ENCODE results near the gene DENND4B.

DENND4B gene

GRCh38 chr1:153882296-153882912 lies 64.1 kb downstream of the DENND4B start:
- no peak for DNase-seq (ENCODE audit: low read depth in 2 of 2)

DNA sequence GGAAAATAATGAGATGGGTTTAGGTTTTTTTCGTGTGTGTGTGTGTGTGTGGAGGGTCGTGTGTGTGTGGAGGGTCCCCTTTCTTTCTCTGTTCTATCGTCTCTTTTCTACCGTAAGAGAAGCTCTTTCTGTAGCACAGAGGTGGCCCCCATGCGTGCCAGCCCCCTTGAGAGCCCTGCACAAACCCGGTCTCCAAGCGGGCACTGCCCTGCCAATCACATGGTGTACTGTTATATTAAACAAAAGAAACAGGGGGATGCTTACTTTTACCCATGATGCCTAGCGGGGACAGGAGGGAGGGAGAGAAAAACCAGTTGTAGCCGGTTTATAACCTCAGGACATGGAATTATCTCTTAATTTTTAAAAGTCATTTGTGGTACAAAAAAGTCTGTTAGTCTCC lies 64.8 kb downstream of the DENND4B start:
- DNase-seq (ENCODE audit: low read depth in 2 of 2) = no peak

DNA sequence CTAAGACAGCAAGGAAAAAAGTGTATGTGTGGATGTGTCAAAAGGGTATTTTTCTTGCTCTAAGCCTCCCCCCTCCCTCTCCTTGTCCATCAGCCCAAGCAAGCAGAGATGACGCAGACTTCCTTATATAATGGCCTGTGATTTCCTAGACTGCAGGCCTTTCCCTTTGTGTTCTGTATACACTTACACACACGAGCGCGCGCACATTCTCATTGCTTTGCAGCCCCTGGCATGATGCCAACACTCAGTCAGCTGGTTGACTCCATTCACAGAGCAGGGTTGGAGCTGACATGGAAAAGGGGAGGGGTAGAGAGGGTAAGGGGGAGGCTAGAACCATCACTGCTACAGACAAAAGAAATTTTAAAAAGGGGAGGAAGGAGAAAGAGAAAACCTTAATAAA lies 65.6 kb downstream of the DENND4B start:
- no peak for DNase-seq (ENCODE audit: low read depth in 2 of 2)

DNA sequence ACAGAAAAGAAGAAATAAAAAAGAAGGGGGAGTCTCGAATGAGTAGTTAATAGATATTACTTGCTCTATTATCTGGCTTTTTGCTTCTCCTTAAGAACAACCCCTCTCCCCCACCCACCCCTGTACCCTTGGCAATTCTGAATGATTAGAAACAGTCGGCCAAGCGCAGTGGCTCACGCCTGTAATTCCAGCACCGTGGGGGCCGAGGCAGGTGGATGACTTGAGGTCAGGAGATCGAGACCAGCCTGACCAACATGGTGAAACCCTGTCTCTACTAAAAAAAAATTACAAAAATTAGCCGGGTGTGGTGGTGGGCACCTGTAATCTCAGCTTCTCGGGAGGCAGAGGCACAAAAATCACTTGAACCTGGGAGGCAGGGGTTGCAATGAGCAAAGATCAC lies 66.5 kb downstream of the DENND4B start:
- no peak for DNase-seq (ENCODE audit: low read depth in 2 of 2)
